Activated CD4-positive, alpha-beta T cell treated with anti-CD3 and anti-CD28 coated beads for 36 hours (primary cell): ENCODE results near the gene TMEM168. TPM values are rescaled to one million over a fixed set of nuclear protein-coding genes. Genes with fewer than 3 reads are reported as not detected.

Source experiments
- ATAC-seq: fragments of 200-7000 bp; cut with Tn5 transposase; one replicate; pipeline ENCODE4 v1.10.0; 2021; ENCODE audit warnings: mild to moderate bottlenecking, moderate library complexity
- CTCF ChIA-PET: fragments of 350-600 bp; sonication (Branson Sonifier 250); formaldehyde crosslinking; loops from one replicate; lab custom pipeline; 2021; ENCODE audit warnings: antibody characterized with exemption; lab: Charles Lee
- POLR2A ChIA-PET: fragments of 350-600 bp; sonication (Branson Sonifier 250); formaldehyde crosslinking; loops from one replicate; lab custom pipeline; 2021; ENCODE audit warnings: antibody characterized with exemption, inconsistent platforms; lab: Charles Lee
- DNase-seq: peaks from one replicate; pipeline ENCODE4 v3.0.0-alpha.2; 2020
- H3K27ac Mint-ChIP-seq: one replicate; pipeline ENCODE4 v1.8.0; 2021; ENCODE audit warnings: mixed read lengths
- H3K27me3 Mint-ChIP-seq: one replicate; pipeline ENCODE4 v1.8.0; 2021; ENCODE audit warnings: mixed read lengths
- H3K36me3 Mint-ChIP-seq: one replicate; pipeline ENCODE4 v1.8.0; 2021; ENCODE audit warnings: low read depth, mixed read lengths
- H3K4me1 Mint-ChIP-seq: one replicate; pipeline ENCODE4 v1.8.0; 2021; ENCODE audit warnings: mixed read lengths
- H3K4me3 Mint-ChIP-seq: one replicate; pipeline ENCODE4 v1.8.0; 2021; ENCODE audit warnings: mild to moderate bottlenecking, moderate library complexity, mixed read lengths
- H3K9me3 Mint-ChIP-seq: one replicate; pipeline ENCODE4 v1.8.0; 2021; ENCODE audit warnings: low read depth, mixed read lengths
- intact Hi-C, 2 experiments: fragments of 100-400 bp; cut with DNase I in 1 of 2; cut with micrococcal nuclease in 1 of 2; formaldehyde crosslinking; loops; one replicate each; pipeline versions ENCODE4 v1.14.2 to v1.15.1; 2022 to 2024; cut with DNase I, micrococcal nuclease
- total RNA-seq, 2 experiments: library from RNA; stranded (reverse); gene quantifications; one replicate each; pipeline ENCODE4 v1.2.3, GENCODE V29; 2021

Gene TMEM168
- total RNA-seq, 2 experiments from 2014 or later = 16.7 to 18.3 TPM

GRCh38 chr7:112715525-112715924 lies 74.7 kb downstream of the TMEM168 start:
- no peak for DNase-seq
- H3K27me3 Mint-ChIP-seq = no peaks in the 10 kb centered on the region
- no peak overlapping the region for H3K27ac Mint-ChIP-seq
- ChIA-PET POLR2A (no interaction called here), CTCF (interaction anchor here (0.6 kb wide), 1 partner anchor 45 kb away, joined by 3 read pairs; no protein-coding TSS in a partner anchor)
- H3K4me1 Mint-ChIP-seq = no peaks in the 10 kb centered on the region
- no peak overlapping the region for H3K4me3 Mint-ChIP-seq
- no peaks in the 10 kb centered on the region for H3K36me3 Mint-ChIP-seq
- H3K9me3 Mint-ChIP-seq = no peaks in the 10 kb centered on the region
- no peak for ATAC-seq
- intact Hi-C loops = no loop called here

DNA sequence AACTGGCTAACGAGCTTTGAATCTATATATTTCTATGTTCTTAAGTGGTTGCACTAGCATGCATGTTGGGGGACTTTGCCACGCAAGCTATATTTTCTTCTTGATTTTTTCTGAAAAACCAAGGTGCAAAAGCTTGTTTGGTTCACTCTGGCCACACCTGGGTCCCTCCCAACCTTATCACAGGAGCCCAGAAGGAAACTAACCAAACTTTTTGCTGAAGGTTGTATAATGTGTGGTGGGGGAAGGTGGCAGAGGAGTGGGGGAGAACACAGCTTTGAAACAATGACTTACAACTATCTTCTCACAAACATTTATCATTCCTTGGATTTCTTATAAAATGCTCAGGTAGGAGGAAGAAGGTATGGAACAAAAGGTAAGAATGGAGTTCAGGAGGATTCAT lies 75.3 kb downstream of the TMEM168 start:
- DNase-seq = no peak
- H3K27me3 Mint-ChIP-seq = no peaks in the 10 kb centered on the region
- H3K4me3 Mint-ChIP-seq = no peak overlapping the region
- intact Hi-C loops = no loop called here
- ChIA-PET POLR2A (no interaction called here), CTCF (interaction anchor here (0.5 to 0.7 kb wide), 3 partner anchors 20 to 232 kb away, joined by 3 read pairs; no protein-coding TSS in a partner anchor)
- H3K9me3 Mint-ChIP-seq = no peaks in the 10 kb centered on the region
- H3K36me3 Mint-ChIP-seq = no peaks in the 10 kb centered on the region
- H3K27ac Mint-ChIP-seq = no peak overlapping the region
- ATAC-seq = no peak
- H3K4me1 Mint-ChIP-seq = no peaks in the 10 kb centered on the region
